HG02852 (cell line): ENCODE measurements around the gene TBCCD1.

ENCODE experiments used
- ATAC-seq: cut with Tn5 transposase; IDR thresholded peaks from one replicate; pipeline ENCODE4 v1.9.1; 2021; ENCODE audit warnings: mild to moderate bottlenecking, moderate library complexity; ENCODE audit not compliant: unreplicated experiment

TBCCD1 gene

DNA sequence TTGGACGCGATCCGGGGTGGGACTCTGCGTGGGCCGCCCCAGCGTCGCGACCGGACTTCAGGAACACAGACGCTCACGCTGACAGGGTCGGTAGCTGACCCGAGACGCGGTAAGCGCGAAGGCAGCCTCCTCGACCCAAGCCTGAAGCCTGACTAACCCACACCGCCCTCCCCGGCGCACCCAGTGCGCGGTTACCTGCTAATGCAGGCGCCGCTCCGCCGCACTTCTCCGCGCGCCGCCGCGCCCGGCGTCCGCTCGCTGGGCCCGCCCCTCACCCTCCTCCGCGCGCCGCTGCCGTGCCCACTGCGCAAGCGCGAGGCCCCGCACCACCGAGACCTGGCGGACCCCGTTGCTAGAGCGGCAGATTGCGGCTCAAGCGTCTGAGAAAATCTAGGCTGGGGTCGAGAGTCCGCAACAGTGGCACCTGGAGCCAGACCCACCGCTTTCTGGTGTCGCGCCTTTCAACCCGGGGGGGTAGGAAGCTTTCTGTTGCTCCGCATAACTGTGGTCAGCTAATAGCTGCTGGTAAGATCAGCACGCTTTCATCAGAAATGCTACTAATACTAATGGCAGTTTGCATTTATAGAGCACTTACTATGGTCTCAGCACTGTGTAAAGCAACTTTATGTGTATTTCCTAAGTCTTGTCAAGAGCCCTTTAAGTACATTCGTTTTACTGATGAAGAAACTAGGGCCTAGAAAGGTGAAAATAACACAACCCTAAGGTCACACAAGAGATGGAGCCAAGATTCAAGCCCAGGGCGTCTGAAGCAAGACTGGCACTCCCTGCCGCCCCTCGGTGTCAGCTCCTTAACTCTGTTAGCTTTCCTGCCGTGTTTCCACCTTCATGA lies at the start of gene TBCCD1:
Gene TBCCD1, minus strand, starts transcription at position 268 of the 850 bp plus-strand sequence. CDS start 3,010 bp downstream, outside the sequence.
- ATAC-seq: peak; percentile 42

GRCh38 chr3:186616299-186616617 lies 49.1 kb upstream of the TBCCD1 start:
- no peak for ATAC-seq

DNA sequence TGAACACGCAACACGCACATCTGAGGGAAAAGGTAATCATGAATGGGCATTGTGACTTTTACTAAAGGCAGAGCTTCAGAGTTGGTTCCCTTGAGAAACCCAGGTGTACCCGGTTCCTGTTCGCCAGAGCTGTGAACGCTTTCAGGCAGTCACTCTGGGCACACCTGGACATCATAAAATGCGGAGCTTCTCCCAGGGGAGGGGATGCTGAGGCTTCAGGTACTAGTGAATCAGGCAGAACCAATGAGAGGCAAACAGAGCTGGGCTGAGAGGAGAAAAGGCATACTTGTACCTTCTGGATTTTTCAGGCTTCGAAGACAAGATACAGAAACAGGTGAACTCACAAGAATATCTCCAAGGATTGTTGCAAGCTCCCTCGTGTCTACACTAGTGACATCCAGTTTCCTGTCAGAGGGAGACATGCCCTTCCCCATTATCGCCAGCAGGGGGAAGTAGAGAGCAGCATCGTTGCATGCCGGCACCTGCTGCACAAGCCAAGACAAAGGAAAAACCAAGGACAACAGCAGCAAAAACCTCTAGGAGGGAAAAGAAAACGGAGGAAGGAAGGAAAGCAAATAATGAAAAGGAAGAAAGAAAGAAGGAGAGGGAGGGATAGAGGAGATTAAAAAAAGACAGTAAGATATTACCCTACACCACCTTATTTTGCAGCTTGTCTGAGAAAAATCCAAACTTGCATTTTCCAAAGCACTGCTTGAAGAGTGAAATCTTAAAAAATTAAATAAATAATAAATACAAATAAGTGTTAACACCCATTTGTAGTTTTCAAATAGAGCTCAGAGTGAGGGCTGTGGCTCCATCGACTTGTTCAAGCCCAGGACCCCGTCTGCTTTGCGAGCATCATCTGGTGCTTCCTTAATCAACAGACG lies 47.7 kb upstream of the TBCCD1 start:
- ATAC-seq: no peak

DNA sequence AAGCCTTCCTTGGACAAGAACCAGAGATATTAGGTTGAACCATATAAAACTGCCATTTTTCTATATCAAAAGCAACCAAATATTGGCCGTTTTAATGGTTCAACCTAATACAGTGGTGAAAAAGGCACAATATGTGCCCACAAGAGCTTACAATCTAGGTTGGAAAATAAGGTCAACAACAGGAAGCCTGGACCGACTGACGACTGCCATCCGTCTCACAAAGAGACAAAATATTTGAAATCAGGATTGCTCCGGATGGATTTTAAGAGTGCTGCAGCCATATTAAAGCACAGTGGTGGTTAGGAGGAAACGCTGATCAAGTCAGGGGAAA lies 47.1 kb upstream of the TBCCD1 start:
- no peak for ATAC-seq

GRCh38 chr3:186613637-186614265 lies 46.6 kb upstream of the TBCCD1 start:
- ATAC-seq: no peak

DNA sequence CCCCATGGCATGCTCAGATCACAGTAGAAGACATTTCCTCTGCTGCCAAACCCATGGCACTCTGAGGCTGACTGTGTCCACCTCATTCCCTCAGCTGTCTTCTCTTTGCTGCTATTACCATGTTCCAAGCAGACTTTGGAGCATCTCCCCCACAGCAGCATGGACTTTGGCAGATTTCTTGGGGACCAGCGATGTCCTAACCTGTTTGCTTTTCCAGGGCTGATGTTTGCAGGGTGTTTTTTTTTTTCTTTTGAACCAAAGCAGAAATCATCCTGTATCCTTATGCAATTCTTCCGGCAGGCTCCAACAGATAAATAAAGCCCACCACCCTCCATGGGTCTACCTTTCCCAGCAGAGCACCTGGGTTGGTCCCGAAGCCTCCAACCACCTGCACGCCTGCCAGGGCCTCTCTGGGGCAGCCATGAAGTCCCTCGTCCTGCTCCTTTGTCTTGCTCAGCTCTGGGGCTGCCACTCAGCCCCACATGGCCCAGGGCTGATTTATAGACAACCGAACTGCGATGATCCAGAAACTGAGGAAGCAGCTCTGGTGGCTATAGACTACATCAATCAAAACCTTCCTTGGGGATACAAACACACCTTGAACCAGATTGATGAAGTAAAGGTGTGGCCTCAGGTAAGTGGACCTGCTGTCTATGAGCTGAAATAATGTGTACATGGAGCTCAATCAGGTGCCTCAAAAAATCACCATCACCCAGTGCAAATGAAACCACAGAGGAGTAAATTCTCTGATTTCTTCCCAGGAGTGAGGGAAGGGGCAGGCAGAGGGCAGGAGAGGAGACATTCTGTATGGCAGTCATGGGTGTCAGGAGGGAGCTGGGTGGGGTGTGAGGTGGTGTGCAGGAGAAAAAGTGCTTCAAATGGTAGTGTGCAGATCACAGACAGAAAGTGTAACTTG lies 45.8 kb upstream of the TBCCD1 start, which contains the start of gene AHSG:
Gene AHSG, plus strand, starts transcription at position 340 of the 916 bp plus-strand sequence. Its CDS starts 82 bp downstream, at position 422.
- ATAC-seq: no peak

- no peak for ATAC-seq
Measured at GRCh38 chr3:186612065-186612464, 44.9 kb upstream of the TBCCD1 start.

- no peak for ATAC-seq
Measured at GRCh38 chr3:186609247-186609868, 42.2 kb upstream of the TBCCD1 start.

- ATAC-seq: no peak
Measured at GRCh38 chr3:186608624-186609215, 41.6 kb upstream of the TBCCD1 start.

GRCh38 chr3:186605561-186606545 lies 38.7 kb upstream of the TBCCD1 start:
- ATAC-seq: no peak

DNA sequence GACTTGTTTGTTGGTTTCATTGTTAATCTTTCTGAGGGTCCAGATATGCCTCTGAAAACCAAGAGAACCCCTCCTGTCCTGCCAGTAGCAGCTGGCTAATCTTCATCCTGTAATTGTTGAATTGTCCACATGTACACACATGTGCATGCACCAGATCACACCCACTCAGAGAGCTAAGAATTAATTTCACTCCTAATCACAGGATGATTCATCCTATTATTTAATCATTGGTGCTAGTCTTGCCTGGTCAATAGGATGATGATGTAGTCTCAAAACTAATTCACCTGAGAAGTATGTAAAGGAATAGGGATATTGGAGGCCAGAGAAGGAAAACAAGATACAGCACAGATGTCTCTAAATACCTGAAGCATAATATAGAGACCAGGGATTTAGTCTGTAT lies 37.9 kb upstream of the TBCCD1 start:
- no peak for ATAC-seq

GRCh38 chr3:186603159-186603558 lies 36.0 kb upstream of the TBCCD1 start:
- ATAC-seq: no peak

DNA sequence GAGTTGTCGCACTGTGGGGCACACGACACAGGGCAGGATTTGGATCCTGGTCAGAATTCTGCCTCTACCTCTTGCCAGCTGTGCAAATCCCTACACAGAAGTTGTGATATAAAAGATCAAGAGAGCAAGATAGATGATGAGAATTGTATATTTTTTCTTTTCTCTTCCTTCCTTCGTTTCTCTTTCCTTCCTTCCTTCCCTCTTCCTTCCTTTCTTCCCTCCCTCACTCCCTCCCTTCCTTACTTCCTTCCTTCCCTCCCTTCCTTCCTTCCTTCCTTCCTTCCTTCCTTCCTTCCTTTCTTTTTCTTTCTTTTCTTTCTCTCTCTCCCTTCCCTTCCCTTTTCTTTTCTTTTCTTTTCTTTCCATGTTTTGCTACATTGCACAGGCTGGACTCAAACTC lies 33.8 kb upstream of the TBCCD1 start:
- no peak for ATAC-seq

DNA sequence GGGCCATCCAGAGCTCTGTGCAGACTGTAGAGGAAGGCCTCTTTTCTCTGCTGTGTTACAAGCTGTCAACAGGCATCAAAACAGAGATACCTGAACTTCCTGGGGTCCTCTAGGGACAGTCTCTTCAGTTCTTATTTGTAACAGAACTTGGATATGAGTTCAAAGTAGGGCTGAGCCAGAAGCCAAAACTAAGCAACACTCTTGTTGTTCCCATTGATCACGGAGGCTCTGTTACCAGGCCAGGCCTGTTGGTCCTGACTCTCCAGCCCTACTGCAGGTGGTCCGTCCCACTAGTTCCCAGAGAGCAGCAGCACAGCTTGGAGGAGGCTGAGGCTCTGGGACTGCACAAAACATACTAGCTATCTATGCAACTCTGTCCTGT lies 32.6 kb upstream of the TBCCD1 start:
- ATAC-seq: no peak

DNA sequence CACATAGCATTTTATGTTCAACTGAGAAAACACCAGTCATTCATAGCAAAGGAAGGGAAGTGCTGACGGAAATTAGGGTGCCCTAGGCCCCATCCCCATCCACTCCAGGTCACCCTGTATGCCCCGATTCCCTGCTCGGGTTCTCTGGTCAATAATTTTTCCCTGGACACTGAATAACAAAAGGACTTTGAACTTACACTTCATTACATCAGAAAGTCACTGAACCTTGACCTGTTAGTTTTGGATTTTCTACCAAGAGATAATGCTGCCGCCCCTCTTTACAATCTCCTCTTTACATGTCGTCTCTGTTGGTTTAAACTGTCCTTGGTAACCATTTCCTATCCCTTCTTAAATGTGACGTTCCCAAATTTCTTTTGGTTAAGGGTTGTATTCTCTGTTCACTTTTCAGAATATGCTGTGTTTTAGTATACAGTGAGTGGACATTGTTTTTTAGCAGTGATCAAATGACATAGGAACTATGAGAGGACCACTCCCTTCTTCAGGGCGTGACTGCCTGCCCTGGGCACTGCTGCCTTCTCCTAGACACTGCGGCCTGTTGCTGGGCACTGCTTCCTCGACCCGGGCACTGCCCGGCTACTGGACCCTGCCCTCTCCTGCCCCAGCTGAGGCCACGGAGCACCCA lies 32.1 kb upstream of the TBCCD1 start:
- ATAC-seq: no peak

DNA sequence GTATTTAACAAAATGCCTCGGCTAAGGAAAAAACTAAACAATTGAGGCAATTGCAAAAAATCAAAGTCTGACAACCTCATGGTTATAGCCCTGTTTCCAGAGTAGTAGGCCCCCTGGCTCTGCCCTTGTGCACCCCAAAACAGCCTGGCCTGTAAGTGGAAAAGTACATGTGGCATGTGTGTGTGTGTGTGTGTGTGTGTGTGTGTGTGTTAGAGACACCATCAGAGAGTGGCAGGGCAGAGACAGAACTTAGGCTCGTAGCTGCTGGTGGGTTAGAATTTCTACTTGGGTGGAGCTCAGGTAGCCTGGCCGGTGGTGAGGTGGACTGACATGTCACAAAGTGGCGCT lies 31.6 kb upstream of the TBCCD1 start:
- no peak for ATAC-seq

GRCh38 chr3:186598108-186598784 lies 31.1 kb upstream of the TBCCD1 start:
- ATAC-seq: no peak
